Stimulated activated CD4-positive, alpha-beta T cell treated with anti-CD3 and anti-CD28 coated beads, Interleukin-1b, Interleukin-23, amount 100 ng/mL, for 1 hour (primary cell): ENCODE measurements around the gene CRIP3.
"Not testable (repeated sequence)": the region's sequence is repeated elsewhere in the genome, so short reads cannot be mapped to it uniquely, and the experiment has no call there.

Experiments used
- DNase-seq, 2 donors: peaks; one replicate each; pipeline ENCODE4 v3.0.0-alpha.2; 2020; ENCODE audit warnings: low read depth in 2 of 2

The CRIP3 gene

GRCh38 chr6:43306086-43306485, 2.5 kb downstream of the CRIP3 start:
- DNase-seq: no peak

GRCh38 chr6:43304882-43305281, 3.7 kb downstream of the CRIP3 start:
- no peak for DNase-seq

GRCh38 chr6:43304361-43304760, 4.3 kb downstream of the CRIP3 start:
- no peak for DNase-seq

GRCh38 chr6:43303751-43304331, 4.8 kb downstream of the CRIP3 start:
- no peak for DNase-seq

GRCh38 chr6:43303006-43303405, 5.6 kb downstream of the CRIP3 start:
- DNase-seq: not testable (repeated sequence)

- DNase-seq: no peak
These were observed 6.5 kb downstream of the CRIP3 start for GRCh38 chr6:43302126-43302525.

- DNase-seq: no peak
These were observed 7.3 kb downstream of the CRIP3 start for GRCh38 chr6:43301081-43301870.

GRCh38 chr6:43299338-43300293, 9.0 kb downstream of the CRIP3 start:
- no peak for DNase-seq

- no peak for DNase-seq
These were observed 9.9 kb downstream of the CRIP3 start for GRCh38 chr6:43298565-43299337.

GRCh38 chr6:43297644-43298564, 10.7 kb downstream of the CRIP3 start, which contains the start of gene SLC22A7:
SLC22A7 (plus strand) TSS chr6:43298260; CDS start chr6:43298359, 99 bp downstream.
- no peak for DNase-seq

GRCh38 chr6:43296780-43297497, 11.7 kb downstream of the CRIP3 start:
- no peak for DNase-seq

- DNase-seq: no peak
These were observed 13.2 kb downstream of the CRIP3 start for GRCh38 chr6:43295456-43295855.

GRCh38 chr6:43294536-43294935, 14.1 kb downstream of the CRIP3 start:
- DNase-seq: no peak

- no peak for DNase-seq
These were observed 14.9 kb downstream of the CRIP3 start for GRCh38 chr6:43293698-43294097.

GRCh38 chr6:43292763-43293318, 15.8 kb downstream of the CRIP3 start:
- no peak for DNase-seq

- DNase-seq: no peak
These were observed 16.3 kb downstream of the CRIP3 start for GRCh38 chr6:43292341-43292740.

GRCh38 chr6:43291708-43292107, 16.9 kb downstream of the CRIP3 start:
- no peak for DNase-seq

- no peak for DNase-seq
These were observed 17.7 kb downstream of the CRIP3 start for GRCh38 chr6:43290905-43291355.

GRCh38 chr6:43290339-43290904, 18.2 kb downstream of the CRIP3 start:
- DNase-seq: no peak
